IMR-90 (cell line): Measurements from ENCODE around the gene TSTD1.

Experiments
- CTCF ChIP-seq: conservative IDR thresholded peaks from 2 replicates; pipeline ENCODE4 v1.5.1; 2012; ENCODE audit warnings: mild to moderate bottlenecking, low read depth, low read length, improper control_type of control experiment
- MAFK ChIP-seq: IDR thresholded peaks from 2 replicates; pipeline ENCODE4 v1.6.1; 2012; ENCODE audit warnings: low read depth, low read length, improper control_type of control experiment
- MXI1 ChIP-seq: IDR thresholded peaks from 2 replicates; pipeline ENCODE4 v1.6.1; 2012; ENCODE audit warnings: low read depth, mild to moderate bottlenecking, low read length, moderate library complexity, borderline replicate concordance
- POLR2A ChIP-seq: IDR thresholded peaks from 2 replicates; pipeline ENCODE4 v1.6.1; 2012; ENCODE audit warnings: mild to moderate bottlenecking, low read depth, low read length
- USF2 ChIP-seq: fragments of 150-350 bp; IDR thresholded peaks from 2 replicates; pipeline ENCODE4 v1.6.1; 2017; ENCODE audit warnings: mild to moderate bottlenecking, antibody characterized with exemption, low read length, low read depth

GRCh38 chr1:161037661-161038522 lies 872 bp downstream of the TSTD1 start:
- no peak for TF ChIP-seq CTCF
- no peak for TF ChIP-seq POLR2A
- TF ChIP-seq MXI1 = no peak
- no peak for TF ChIP-seq USF2
- TF ChIP-seq MAFK = no peak
